B cell (primary cell): ENCODE data around the gene EID2B. TPM values are rescaled to one million over a fixed set of nuclear protein-coding genes. Genes with fewer than 3 reads are reported as not detected.

Experiments used
- ATAC-seq: fragments of 200-7000 bp; cut with Tn5 transposase; one replicate; pipeline ENCODE4 v1.10.0; 2021; ENCODE audit warnings: low read depth, mild to moderate bottlenecking, moderate number of reproducible peaks, moderate library complexity
- CTCF ChIA-PET: fragments of 350-600 bp; sonication (Branson Sonifier 250); formaldehyde crosslinking; loops from one replicate; lab custom pipeline; 2021; ENCODE audit warnings: antibody characterized with exemption, inconsistent platforms; lab: Charles Lee
- POLR2A ChIA-PET: fragments of 350-600 bp; sonication (Branson Sonifier 250); formaldehyde crosslinking; loops from one replicate; lab custom pipeline; 2021; ENCODE audit warnings: antibody characterized with exemption; lab: Charles Lee
- DNase-seq: peaks from one replicate; pipeline ENCODE4 v3.0.0; 2013
- H2AFZ ChIP-seq: 2 replicates; pipeline ENCODE4 v1.6.1; 2012; ENCODE audit warnings: mild to moderate bottlenecking, low read depth, low read length; ENCODE audit not compliant: insufficient read depth, poor library complexity, severe bottlenecking
- H3K27ac ChIP-seq, 2 donors: 1 replicate in 1 of 2; 2 replicates in 1 of 2; pipeline ENCODE4 v1.5.1; 2012 to 2013; ENCODE audit warnings: low read length in 2 of 2, mild to moderate bottlenecking in 2 of 2, moderate library complexity in 1 of 2
- H3K27me3 ChIP-seq, 4 experiments: fragments of 200-600 bp in 1 of 4; sonication (generic) in 1 of 4; replicated peaks in 1 of 4; 1 replicate in 2 of 4; 2 replicates in 2 of 4; pipeline versions ENCODE4 v1.6.1 to v1.7.0; 2013 to 2016; ENCODE audit warnings: low read length in 3 of 4, mild to moderate bottlenecking in 2 of 4, mixed read lengths in 1 of 4, moderate library complexity in 1 of 4; ENCODE audit not compliant: insufficient read depth in 4 of 4, control insufficient read depth in 3 of 4; ENCODE audit errors: control extremely low read depth in 1 of 4
- H3K36me3 ChIP-seq, 2 experiments: replicated peaks in 1 of 2; 1 replicate in 1 of 2; 2 replicates in 1 of 2; pipeline versions ENCODE4 v1.6.1 to v1.7.1; 2013; ENCODE audit warnings: low read length in 1 of 2; ENCODE audit not compliant: insufficient read depth in 2 of 2, control insufficient read depth in 1 of 2; ENCODE audit errors: control extremely low read depth in 1 of 2, extremely low read depth in 1 of 2
- H3K4me1 ChIP-seq, 2 donors: fragments of 200-600 bp in 1 of 2; sonication (generic) in 1 of 2; 1 replicate in 1 of 2; 2 replicates in 1 of 2; pipeline versions ENCODE4 v1.5.1 to v1.6.1; 2013 to 2017; ENCODE audit warnings: low read length in 2 of 2; ENCODE audit not compliant: control insufficient read depth in 2 of 2, insufficient read depth in 2 of 2
- H3K4me2 ChIP-seq: replicated peaks from 2 replicates; pipeline ENCODE3; 2012; ENCODE audit warnings: mild to moderate bottlenecking, low read depth, low read length; ENCODE audit not compliant: poor library complexity, severe bottlenecking
- H3K4me3 ChIP-seq, 5 experiments: fragments of 200-600 bp in 1 of 5; sonication (generic) in 1 of 5; 1 replicate in 3 of 5; 2 replicates in 2 of 5; pipeline versions ENCODE4 v1.5.1 to v1.7.0; 2011 to 2016; ENCODE audit warnings: low read length in 4 of 5, mild to moderate bottlenecking in 4 of 5, low read depth in 2 of 5, control low read depth in 1 of 5, moderate library complexity in 1 of 5; ENCODE audit not compliant: insufficient read depth in 1 of 5; ENCODE audit errors: control extremely low read depth in 1 of 5, extremely low read depth in 1 of 5
- H3K79me2 ChIP-seq: fragments of 200-600 bp; sonication (generic); one replicate; pipeline ENCODE4 v1.6.0; 2016; ENCODE audit warnings: low read length; ENCODE audit not compliant: control insufficient read depth, insufficient read depth
- H3K9ac ChIP-seq: fragments of 200-600 bp; sonication (generic); 2 replicates; pipeline ENCODE4 v1.6.1; 2017; ENCODE audit warnings: mild to moderate bottlenecking, low read length, moderate library complexity
- H3K9me3 ChIP-seq, 3 donors: one replicate each; pipeline versions ENCODE4 v1.6.1 to v1.7.1; 2013; ENCODE audit warnings: low read length in 2 of 3; ENCODE audit not compliant: control insufficient read depth in 2 of 3, insufficient read depth in 1 of 3; ENCODE audit errors: control extremely low read depth in 1 of 3
- H4K20me1 ChIP-seq: 2 replicates; pipeline ENCODE4 v1.6.0; 2012; ENCODE audit warnings: mild to moderate bottlenecking, low read length; ENCODE audit not compliant: insufficient read depth, control insufficient read depth, poor library complexity, severe bottlenecking
- H3K27ac Mint-ChIP-seq: one replicate; pipeline ENCODE4 v1.8.0; 2021; ENCODE audit warnings: mixed read lengths
- H3K27me3 Mint-ChIP-seq: one replicate; pipeline ENCODE4 v1.8.0; 2021; ENCODE audit warnings: mixed read lengths
- H3K4me1 Mint-ChIP-seq: one replicate; pipeline ENCODE4 v1.8.0; 2021; ENCODE audit warnings: mixed read lengths
- H3K4me3 Mint-ChIP-seq: one replicate; pipeline ENCODE4 v1.8.0; 2021; ENCODE audit warnings: mixed read lengths
- H3K9me3 Mint-ChIP-seq: one replicate; pipeline ENCODE4 v1.8.0; 2022; ENCODE audit warnings: mixed read lengths; ENCODE audit not compliant: insufficient read depth
- EZH2 ChIP-seq: IDR thresholded peaks from 2 replicates; pipeline ENCODE4 v1.6.1; 2012; ENCODE audit warnings: borderline replicate concordance, low read depth, mild to moderate bottlenecking, moderate library complexity, low read length; ENCODE audit not compliant: insufficient read depth, poor library complexity, severe bottlenecking
- WGBS: methylation state at CpG from one replicate; pipeline ENCODE4 v1.1.5; 2013; ENCODE audit warnings: missing lambda C conversion rate; ENCODE audit not compliant: insufficient coverage; 5-methylcytosine and 5-hydroxymethylcytosine counted together
- intact Hi-C: fragments of 100-400 bp; cut with micrococcal nuclease; formaldehyde crosslinking; loops from one replicate; pipeline ENCODE4 v1.10.0; 2022
- polyA plus RNA-seq: library from polyadenylated mRNA; depleted of rRNA; stranded (reverse); fragments of >200 nt; gene quantifications from 2 replicates; pipeline ENCODE4 v1.2.3, GENCODE V29; 2012
- total RNA-seq, 2 donors: library from RNA; stranded (reverse); fragments of 120-200 nt in 1 of 2; gene quantifications; 1 replicate in 1 of 2; 2 replicates in 1 of 2; pipeline versions ENCODE4 v1.2.3 to v1.2.4, GENCODE V29; 2013 to 2022
- TF ChIP-seq, protein P1 (sequence below): fragments of 200-600 bp; IDR thresholded peaks from one replicate; pipeline ENCODE4 v1.8.0; 2022; ENCODE audit warnings: antibody characterized with exemption, mild to moderate bottlenecking

The EID2B gene
- total and polyA plus RNA-seq, 2 donors (not counting 1 experiment from before 2014, with no cell fraction given), result 3.0 to 6.0 TPM

DNA sequence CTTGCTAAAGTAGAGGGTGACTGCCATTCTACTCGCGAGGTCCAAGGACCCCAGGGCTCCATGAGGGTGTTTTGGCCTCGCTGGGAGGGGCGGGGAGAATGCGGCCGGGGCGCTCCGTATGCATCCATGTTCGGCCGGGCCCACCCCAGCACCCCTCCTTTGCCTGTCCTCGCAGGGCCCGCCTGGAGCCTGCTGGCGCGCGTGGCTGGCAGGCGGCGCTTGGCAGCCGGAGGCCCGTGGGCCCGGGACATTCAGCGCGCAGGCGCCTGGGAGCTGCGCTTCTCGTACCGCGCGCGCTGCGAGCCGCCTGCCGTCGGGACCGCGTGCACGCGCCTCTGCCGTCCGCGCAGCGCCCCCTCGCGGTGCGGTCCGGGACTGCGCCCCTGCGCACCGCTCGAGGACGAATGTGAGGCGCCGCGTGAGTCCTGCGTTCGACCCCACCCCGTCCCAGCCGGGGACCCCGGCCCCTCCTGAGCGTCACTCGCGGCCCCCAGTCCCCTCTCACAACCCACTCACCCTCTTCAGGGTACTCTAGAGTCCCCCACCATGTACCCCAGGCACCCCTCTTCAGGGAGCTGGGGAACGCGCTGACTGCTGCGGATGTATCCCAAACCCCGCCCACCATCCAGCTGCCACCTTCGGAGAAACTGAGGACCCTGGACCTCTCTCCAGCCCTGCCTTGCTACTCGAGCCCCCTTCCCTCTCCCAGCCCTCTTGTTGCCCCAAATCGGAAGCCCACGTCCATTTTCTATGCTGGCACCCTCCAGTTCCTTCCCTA is 29.8 kb downstream of the EID2B start:
- ChIA-PET POLR2A (no interaction called here), CTCF (interaction anchor here (0.5 to 1.5 kb wide), 9 partner anchors 8 to 73 kb away, joined by 3 to 9 read pairs (median 3); no protein-coding TSS in a partner anchor)
- no peaks in the 10 kb centered on the region for H3K36me3 ChIP-seq
- no peak overlapping the region for H2AFZ ChIP-seq
- H3K9me3 ChIP-seq, result peaks cover 0 to 17% (median 0%) of the 10 kb centered on the region in 3 donors
- Mint-ChIP-seq H3K4me3 (peak overlapping the region; percentile 13), H3K9me3 (no peaks in the 10 kb centered on the region), H3K27ac (no peak overlapping the region), H3K27me3 (peaks cover 53% of the 10 kb centered on the region), H3K4me1 (peaks cover 36% of the 10 kb centered on the region)
- peak; percentile 60 for ATAC-seq
- peaks cover 0 to 85% (median 34%) of the 10 kb centered on the region in 4 experiments for H3K27me3 ChIP-seq
- H3K4me1 ChIP-seq, result peaks cover 35 to 39% of the 10 kb centered on the region in 2 donors
- H3K27ac ChIP-seq, result no peak overlapping the region
- intact Hi-C loops, result no loop called here
- WGBS, result 19% methylated on average over 69 of the region's 69 CpGs
- peak overlapping the region; percentile 50 for H3K4me2 ChIP-seq
- H3K4me3 ChIP-seq, result no peak overlapping the region
- no peak for TF ChIP-seq EZH2
- TF ChIP-seq, protein P1, sequence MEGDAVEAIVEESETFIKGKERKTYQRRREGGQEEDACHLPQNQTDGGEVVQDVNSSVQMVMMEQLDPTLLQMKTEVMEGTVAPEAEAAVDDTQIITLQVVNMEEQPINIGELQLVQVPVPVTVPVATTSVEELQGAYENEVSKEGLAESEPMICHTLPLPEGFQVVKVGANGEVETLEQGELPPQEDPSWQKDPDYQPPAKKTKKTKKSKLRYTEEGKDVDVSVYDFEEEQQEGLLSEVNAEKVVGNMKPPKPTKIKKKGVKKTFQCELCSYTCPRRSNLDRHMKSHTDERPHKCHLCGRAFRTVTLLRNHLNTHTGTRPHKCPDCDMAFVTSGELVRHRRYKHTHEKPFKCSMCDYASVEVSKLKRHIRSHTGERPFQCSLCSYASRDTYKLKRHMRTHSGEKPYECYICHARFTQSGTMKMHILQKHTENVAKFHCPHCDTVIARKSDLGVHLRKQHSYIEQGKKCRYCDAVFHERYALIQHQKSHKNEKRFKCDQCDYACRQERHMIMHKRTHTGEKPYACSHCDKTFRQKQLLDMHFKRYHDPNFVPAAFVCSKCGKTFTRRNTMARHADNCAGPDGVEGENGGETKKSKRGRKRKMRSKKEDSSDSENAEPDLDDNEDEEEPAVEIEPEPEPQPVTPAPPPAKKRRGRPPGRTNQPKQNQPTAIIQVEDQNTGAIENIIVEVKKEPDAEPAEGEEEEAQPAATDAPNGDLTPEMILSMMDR, result peak; percentile 86
- no peaks in the 10 kb centered on the region for H3K79me2 ChIP-seq
- no peaks in the 10 kb centered on the region for H4K20me1 ChIP-seq
- peak; percentile 83 for DNase-seq
- H3K9ac ChIP-seq, result no peak overlapping the region

DNA sequence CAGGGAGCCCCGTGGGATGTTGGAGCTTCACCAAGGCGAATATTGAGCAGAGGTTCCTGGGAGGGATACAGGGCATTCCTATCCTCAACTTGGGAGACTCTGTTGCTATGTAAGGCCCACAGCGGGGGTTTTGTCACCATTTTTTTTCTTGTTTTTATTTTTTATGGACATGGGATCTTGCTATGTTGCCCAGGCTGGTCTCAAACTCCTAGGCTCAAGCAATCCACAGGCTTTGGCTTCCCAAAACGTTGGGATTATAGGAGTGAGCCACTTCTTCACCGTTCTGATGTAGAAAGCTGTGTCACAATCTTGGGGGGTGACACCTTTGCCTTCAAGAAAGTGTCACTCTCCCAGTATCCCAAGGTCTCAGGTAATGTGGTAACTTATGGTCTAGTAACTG is 31.3 kb downstream of the EID2B start:
- Histone ChIP-seq H3K27me3 (peaks cover 0 to 76% (median 30%) of the 10 kb centered on the region in 4 experiments), H3K9ac (no peak overlapping the region), H4K20me1 (no peaks in the 10 kb centered on the region), H3K79me2 (no peaks in the 10 kb centered on the region), H3K27ac (no peak overlapping the region), H3K4me3 (no peak overlapping the region), H2AFZ (no peak overlapping the region), H3K36me3 (no peaks in the 10 kb centered on the region), H3K9me3 (peaks cover 0 to 12% (median 0%) of the 10 kb centered on the region in 3 donors), H3K4me1 (peaks cover 27 to 32% of the 10 kb centered on the region in 2 donors), H3K4me2 (no peak overlapping the region)
- Mint-ChIP-seq H3K27me3 (peaks cover 50% of the 10 kb centered on the region), H3K27ac (no peak overlapping the region), H3K4me1 (peaks cover 27% of the 10 kb centered on the region), H3K4me3 (no peak overlapping the region), H3K9me3 (no peaks in the 10 kb centered on the region)
- intact Hi-C loops, result no loop called here
- CTCF ChIA-PET, result interaction anchor here (0.8 to 2.4 kb wide), 4 partner anchors 27 to 103 kb away, joined by 3 to 9 read pairs (median 6); partner anchors contain the start of gene EID2B
- ATAC-seq, result no peak
- WGBS, result 71% methylated on average over 2 of the region's 5 CpGs
- TF ChIP-seq, protein P1, result no peak
- TF ChIP-seq EZH2, result no peak
- POLR2A ChIA-PET, result no interaction called here
- DNase-seq, result no peak
